ENCODE measurements around the gene FANCG. TPM values are rescaled to one million over a fixed set of nuclear protein-coding genes. Genes with fewer than 3 reads are reported as not detected.

Gene FANCG
- total RNA-seq, 1 donor from 2014 or later: 28.8 TPM

- H3K9me3 Mint-ChIP-seq: no peaks in the 10 kb centered on the region
- TF ChIP-seq, protein P1, sequence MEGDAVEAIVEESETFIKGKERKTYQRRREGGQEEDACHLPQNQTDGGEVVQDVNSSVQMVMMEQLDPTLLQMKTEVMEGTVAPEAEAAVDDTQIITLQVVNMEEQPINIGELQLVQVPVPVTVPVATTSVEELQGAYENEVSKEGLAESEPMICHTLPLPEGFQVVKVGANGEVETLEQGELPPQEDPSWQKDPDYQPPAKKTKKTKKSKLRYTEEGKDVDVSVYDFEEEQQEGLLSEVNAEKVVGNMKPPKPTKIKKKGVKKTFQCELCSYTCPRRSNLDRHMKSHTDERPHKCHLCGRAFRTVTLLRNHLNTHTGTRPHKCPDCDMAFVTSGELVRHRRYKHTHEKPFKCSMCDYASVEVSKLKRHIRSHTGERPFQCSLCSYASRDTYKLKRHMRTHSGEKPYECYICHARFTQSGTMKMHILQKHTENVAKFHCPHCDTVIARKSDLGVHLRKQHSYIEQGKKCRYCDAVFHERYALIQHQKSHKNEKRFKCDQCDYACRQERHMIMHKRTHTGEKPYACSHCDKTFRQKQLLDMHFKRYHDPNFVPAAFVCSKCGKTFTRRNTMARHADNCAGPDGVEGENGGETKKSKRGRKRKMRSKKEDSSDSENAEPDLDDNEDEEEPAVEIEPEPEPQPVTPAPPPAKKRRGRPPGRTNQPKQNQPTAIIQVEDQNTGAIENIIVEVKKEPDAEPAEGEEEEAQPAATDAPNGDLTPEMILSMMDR (IDR thresholded peaks at IDR 0.05): no peak
- POLR2A ChIA-PET: no interaction called here
Measured at GRCh38 chr9:35033101-35033500, 46.6 kb downstream of the FANCG start.

DNA sequence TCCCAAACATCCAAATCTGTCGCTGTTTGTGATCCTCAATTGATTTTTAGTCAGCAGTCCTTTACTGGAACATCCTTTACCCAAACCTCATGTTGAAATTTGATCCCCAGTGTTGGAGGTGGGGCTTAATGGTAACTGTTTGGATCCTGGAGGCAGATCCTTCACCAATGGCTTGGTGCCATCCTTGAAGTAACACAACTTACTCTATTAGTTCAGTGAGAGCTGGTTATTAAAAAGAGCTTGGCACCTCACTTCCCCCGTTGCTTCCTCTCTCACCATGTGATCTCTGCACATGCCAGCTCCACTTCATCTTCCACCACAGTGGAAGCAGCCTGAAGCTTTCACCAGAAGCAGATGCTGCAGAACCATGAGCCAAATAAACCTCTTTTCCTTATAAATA, 49.9 kb downstream of the FANCG start:
- Mint-ChIP-seq H3K4me3 (no peak overlapping the region), H3K4me1 (peaks cover 7% of the 10 kb centered on the region), H3K9me3 (no peaks in the 10 kb centered on the region), H3K27ac (no peak overlapping the region), H3K27me3 (no peaks in the 10 kb centered on the region), H3K36me3 (ENCODE audit: low read depth) (no peaks in the 10 kb centered on the region)
- ChIA-PET POLR2A (interaction anchor here (0.7 kb wide), 1 partner anchor 50 kb away, joined by 14 read pairs; the partner anchor contains the start of gene FANCG), CTCF (no interaction called here)
- DNase-seq: no peak
- intact Hi-C loops (cut with micrococcal nuclease): no loop called here
- no peak for ATAC-seq (ENCODE audit: low read depth)
- TF ChIP-seq, protein P1 (IDR thresholded peaks at IDR 0.05): no peak

More at GRCh38 chr9:35033101-35033500, 46.6 kb downstream of the FANCG start:
- H3K36me3 Mint-ChIP-seq (ENCODE audit: low read depth): peaks cover 2% of the 10 kb centered on the region
- H3K4me3 Mint-ChIP-seq: no peak overlapping the region
- DNase-seq (no peak), ATAC-seq (ENCODE audit: low read depth) (no peak)
- no peaks in the 10 kb centered on the region for H3K27me3 Mint-ChIP-seq
- H3K4me1 Mint-ChIP-seq: peaks cover 6% of the 10 kb centered on the region
- no peak overlapping the region for H3K27ac Mint-ChIP-seq
- intact Hi-C loops (cut with micrococcal nuclease): no loop called here
- CTCF ChIA-PET: interaction anchor here (0.9 kb wide), 1 partner anchor 134 kb away, joined by 3 read pairs; no protein-coding TSS in a partner anchor

GRCh38 chr9:35029241-35029640, 50.5 kb downstream of the FANCG start:
- intact Hi-C loops (cut with micrococcal nuclease): no loop called here

DNA sequence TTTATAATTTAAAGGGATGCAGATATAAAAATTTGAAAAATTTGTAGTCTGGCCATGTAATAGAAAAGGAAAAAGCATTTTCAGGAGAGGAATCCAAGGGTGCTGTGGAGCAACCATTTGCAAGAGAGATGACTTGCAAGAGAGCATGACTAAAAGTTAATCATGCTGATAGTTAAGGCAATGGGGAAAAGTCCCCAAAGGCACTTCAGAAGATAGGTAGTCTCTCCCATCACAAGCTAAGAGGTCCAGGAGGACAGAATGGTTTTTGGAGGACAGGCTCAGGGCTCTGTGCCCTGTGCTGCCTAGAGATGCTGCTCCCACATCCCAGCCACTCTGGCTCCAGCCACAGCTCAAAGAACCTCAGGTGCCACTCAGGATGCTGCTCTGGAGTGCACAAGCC, 51.4 kb downstream of the FANCG start:
- POLR2A ChIA-PET: no interaction called here
- Mint-ChIP-seq H3K27me3 (no peaks in the 10 kb centered on the region), H3K36me3 (ENCODE audit: low read depth) (peaks cover 1% of the 10 kb centered on the region), H3K9me3 (no peaks in the 10 kb centered on the region), H3K4me1 (peaks cover 11% of the 10 kb centered on the region), H3K4me3 (no peak overlapping the region), H3K27ac (no peak overlapping the region)
- CTCF ChIA-PET: no interaction called here
- no peak for DNase-seq
- TF ChIP-seq, protein P1 (IDR thresholded peaks at IDR 0.05): no peak
- intact Hi-C loops (cut with micrococcal nuclease): no loop called here
- ATAC-seq (ENCODE audit: low read depth): no peak

More at GRCh38 chr9:35029241-35029640, 50.5 kb downstream of the FANCG start:
- TF ChIP-seq, protein P1 (IDR thresholded peaks at IDR 0.05): no peak
- no peaks in the 10 kb centered on the region for H3K27me3 Mint-ChIP-seq
- no peaks in the 10 kb centered on the region for H3K36me3 Mint-ChIP-seq (ENCODE audit: low read depth)
- H3K4me1 Mint-ChIP-seq: peaks cover 7% of the 10 kb centered on the region
- POLR2A ChIA-PET: no interaction called here
- H3K4me3 Mint-ChIP-seq: no peak overlapping the region
- ATAC-seq (ENCODE audit: low read depth): no peak
- CTCF ChIA-PET: no interaction called here
- H3K27ac Mint-ChIP-seq: no peak overlapping the region
- H3K9me3 Mint-ChIP-seq: no peaks in the 10 kb centered on the region
- DNase-seq: no peak

DNA sequence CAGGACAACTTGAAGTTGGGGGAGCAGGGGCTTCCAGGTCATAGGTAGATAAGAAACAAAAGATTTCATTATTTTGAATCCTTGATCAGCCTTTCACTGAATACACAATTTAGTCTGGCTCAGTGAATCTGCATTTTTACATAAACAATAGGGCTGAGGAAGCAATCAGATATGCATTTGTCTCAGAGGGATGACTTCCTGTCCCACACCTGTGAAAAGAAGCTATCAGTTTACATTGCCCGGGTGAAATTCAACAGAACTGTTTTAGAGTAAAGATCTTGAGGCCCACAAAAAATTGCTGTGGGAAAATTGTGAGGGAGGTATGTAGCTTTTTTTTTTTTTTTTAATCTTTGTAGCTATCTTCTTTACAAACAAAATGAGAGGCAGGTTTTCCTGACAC, 51.9 kb downstream of the FANCG start:
- H3K27ac Mint-ChIP-seq: no peak overlapping the region
- no peak for ATAC-seq (ENCODE audit: low read depth)
- intact Hi-C loops (cut with micrococcal nuclease): no loop called here
- H3K4me1 Mint-ChIP-seq: peaks cover 12% of the 10 kb centered on the region
- ChIA-PET CTCF (interaction anchor here (1.3 kb wide), 1 partner anchor 23 kb away, joined by 4 read pairs; no protein-coding TSS in a partner anchor), POLR2A (interaction anchor here (1.4 kb wide), 1 partner anchor 34 kb away, joined by 3 read pairs; no protein-coding TSS in a partner anchor)
- DNase-seq: no peak
- no peaks in the 10 kb centered on the region for H3K9me3 Mint-ChIP-seq
- TF ChIP-seq, protein P1 (IDR thresholded peaks at IDR 0.05): no peak
- peaks cover 1% of the 10 kb centered on the region for H3K36me3 Mint-ChIP-seq (ENCODE audit: low read depth)
- H3K4me3 Mint-ChIP-seq: no peak overlapping the region
- no peaks in the 10 kb centered on the region for H3K27me3 Mint-ChIP-seq

Data from activated B cell treated with CpG ODN at 0.5 μM for 24 hours (primary cell).